ENCODE results near the gene RPE65.
"Not testable (repeated sequence)": the region's sequence is repeated elsewhere in the genome, so short reads cannot be mapped to it uniquely, and the experiment has no call there.

Gene RPE65

DNA sequence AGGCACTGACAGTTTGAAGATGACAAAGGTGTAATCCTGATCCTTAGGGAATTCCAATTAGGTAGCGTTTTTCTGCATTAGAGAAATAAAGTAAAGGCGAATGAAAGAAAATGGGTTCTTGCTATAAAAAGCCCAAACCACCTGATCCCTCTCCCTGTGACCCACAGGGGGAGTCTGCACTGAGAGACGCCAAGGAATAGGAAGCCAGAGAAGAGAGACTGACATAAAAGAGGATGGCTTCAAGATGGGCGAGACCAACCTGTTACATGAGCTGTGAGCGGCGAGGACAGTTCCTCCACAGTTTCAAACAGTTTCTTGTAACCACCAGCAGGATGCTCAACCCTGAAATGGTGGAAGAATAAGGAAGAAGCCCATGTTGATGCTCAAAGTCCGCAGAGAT is 1.4 kb downstream of the RPE65 start:
- no peak for DNase-seq

GRCh38 chr1:68445709-68446108 is 4.0 kb downstream of the RPE65 start:
- no peak for DNase-seq

- DNase-seq: peak; percentile 41 to 50
Measured at GRCh38 chr1:68442822-68443556, 6.8 kb downstream of the RPE65 start.

DNA sequence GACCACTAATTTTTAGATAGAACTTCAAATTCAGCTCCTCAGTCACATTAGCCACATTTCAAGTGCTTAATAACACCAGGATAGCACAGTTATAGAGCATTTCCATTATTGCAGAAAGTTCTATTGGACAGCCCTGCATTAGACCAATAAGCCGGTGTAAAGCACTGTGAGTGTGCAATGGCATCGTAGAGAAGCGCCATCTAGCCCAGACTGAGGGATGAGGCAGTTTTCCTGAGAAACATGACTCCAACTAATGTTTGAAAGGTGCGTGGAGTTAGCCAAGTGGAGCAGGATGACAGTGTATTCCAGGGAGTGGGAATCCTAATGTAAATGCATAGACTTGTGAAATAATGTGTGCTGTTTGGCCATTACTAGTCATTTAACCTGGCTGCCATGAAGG is 7.7 kb downstream of the RPE65 start:
- no peak for DNase-seq

DNA sequence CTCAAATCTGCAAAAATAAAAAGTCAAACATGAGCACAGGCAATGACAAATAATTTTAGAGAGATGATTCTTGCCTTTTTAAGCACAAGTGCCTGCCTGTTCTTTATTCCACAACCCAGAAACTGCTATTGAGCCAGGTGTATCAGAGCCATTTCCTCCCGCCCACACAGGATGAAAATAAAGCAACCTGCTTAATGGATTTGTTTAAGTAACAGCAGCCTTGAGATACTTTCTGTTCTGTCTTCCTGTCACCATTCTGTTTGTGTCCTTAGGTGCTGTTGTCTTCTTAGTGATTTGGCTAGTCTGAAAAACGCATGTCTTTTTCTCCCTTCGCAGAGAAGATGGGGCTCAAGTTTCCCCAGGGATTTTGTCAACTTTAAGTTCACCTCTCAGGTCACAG is 11.4 kb downstream of the RPE65 start:
- no peak for DNase-seq

DNA sequence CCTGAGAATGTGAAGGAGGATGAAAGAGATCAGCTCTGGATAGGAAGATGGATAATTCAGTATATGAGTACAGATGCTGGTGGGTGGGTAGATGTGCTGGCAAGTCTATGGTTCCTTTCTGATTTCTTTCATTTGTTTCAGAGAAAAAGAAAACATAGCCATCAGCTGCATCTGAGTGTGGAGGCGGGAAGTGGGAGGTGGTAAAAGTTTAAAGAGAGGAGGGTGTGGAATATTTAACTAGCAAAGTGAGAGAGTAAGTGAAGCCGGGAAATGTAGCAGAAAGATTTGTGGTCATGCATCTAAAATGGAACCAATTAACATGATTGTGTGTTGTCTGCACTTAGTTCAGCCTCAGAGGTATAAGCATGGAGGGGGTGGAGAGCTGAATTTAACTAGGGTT is 16.4 kb downstream of the RPE65 start:
- DNase-seq: no peak

- DNase-seq: no peak
Measured at GRCh38 chr1:68431076-68431475, 18.7 kb downstream of the RPE65 start.

DNA sequence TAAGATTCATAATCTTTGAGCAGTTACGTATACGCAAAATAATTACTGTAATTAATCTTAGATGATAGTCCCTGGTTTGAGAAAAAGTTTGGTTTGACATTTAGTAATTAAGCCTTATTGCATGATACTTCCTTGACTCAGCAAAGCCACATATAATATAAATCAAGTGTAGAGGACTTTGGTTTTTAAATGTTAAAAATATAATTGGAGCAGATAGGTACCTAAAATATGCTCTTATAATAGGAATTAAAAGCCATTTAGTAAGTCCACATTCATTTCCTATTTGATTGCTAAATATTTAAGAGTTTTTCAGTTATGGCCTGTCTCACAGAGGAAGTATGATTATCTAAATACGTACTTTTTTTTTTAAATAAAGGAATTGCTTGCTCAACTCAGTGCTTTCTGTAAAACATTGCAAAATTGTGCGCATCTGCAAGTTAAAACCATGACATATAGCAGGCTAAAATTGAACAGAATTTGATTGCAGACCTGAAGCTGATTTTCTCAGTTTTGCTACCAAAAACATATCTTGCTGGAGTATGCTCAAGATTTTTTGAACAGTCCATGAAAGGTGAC is 20.4 kb downstream of the RPE65 start:
- DNase-seq: peak; percentile 48 to 50

- no peak for DNase-seq
Measured at GRCh38 chr1:68426594-68426993, 23.2 kb downstream of the RPE65 start.

- DNase-seq: no peak
Measured at GRCh38 chr1:68421350-68421749, 28.4 kb downstream of the RPE65 start.

DNA sequence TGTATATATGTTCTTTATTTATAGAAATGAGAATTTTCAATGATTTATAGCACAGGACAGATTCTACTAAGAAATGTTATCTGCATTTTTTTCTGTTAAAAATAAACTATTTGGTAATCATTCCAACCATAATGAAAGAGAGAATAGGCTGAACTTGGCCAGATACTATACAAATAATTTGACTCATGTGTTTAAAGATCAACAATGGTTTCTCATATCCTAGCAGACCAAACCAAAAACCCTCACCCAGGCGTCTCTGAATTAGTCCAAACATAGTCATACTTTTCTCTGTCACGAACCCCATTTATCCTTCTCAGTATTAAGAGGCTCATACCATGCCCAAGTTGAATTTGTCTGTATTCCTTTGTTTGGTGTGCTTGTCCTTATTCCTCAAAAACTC is 40.3 kb downstream of the RPE65 start:
- DNase-seq: no peak

GRCh38 chr1:68401506-68401905 is 48.2 kb downstream of the RPE65 start:
- DNase-seq: no peak

GRCh38 chr1:68395575-68395974 is 54.2 kb downstream of the RPE65 start:
- not testable (repeated sequence) for DNase-seq

DNA sequence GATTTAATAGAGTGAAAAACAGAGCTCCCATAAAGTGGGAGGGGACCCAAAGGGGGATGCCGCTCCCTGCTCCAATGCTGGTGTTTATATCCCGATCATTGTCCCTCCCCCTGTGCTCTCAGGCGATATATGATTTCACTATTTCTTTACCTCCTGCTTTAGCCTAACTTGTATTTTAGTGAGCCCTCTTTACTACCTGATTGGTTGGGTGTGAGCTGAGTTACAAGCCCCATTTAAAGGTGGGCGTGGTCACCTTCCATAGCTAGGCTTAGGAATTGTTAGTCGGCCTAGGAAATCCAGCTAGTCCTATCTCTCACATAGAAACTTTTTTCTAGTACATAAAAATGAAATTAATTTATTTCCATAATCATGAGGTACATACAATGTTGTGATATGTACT is 57.3 kb downstream of the RPE65 start:
- not testable (repeated sequence) for DNase-seq

GRCh38 chr1:68385798-68386524 is 63.8 kb downstream of the RPE65 start:
- not testable (repeated sequence) for DNase-seq

GRCh38 chr1:68384872-68385411 is 64.8 kb downstream of the RPE65 start:
- no peak for DNase-seq

GRCh38 chr1:68384321-68384813 is 65.4 kb downstream of the RPE65 start:
- no peak for DNase-seq

- no peak for DNase-seq
Measured at GRCh38 chr1:68383092-68383491, 66.7 kb downstream of the RPE65 start.

- no peak for DNase-seq
Measured at GRCh38 chr1:68379085-68379478, 70.7 kb downstream of the RPE65 start.
